ENCODE data around the gene ZNF235.

The ZNF235 gene

DNA sequence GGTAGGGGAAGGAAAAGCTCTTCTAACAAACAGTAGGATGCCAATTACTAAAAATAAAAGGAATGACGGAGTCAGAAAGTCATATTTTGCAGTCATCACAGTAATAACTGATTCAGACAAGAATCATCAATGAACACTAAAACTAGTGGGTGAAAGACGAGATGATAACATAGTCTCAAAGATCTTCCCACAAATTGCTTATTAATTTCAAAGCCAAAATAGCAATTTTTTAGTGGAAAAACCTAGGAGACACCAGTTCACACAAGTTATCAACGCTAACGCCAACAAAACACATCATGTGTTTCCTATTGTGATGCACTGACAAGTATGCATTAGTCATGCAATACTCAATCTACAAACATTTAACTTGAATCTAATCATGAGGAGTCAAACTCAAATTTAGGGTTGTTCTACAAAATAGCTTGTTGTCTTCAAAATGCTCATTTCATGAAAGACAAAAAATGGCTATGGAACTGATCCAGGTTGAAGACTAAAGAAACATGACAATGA, 26.6 kb downstream of the ZNF235 start:
- Histone ChIP-seq H3K4me1 (no peaks in the 10 kb centered on the region), H3K9me3 (peaks cover 0 to 96% (median 67%) of the 10 kb centered on the region in 3 donors)

DNA sequence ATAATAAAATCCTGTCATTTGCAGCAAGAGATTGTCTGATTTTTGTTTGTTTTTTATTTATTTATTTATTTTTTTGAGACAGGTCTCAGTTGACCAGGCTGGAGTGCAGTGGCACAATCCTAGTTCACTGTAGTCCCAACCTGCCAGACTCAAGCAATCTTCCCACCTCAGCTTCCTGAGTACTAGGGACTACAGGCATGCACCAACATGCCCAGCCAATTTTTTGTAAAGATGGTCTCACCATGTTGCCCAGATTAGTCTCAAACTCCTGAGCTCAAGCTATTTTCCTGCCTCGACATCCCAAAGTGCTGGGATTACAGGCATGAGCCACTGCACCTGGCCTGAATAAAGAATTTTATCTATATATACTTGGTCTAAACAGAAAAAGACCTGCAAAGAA, 27.5 kb downstream of the ZNF235 start:
- H3K36me3 ChIP-seq = peaks cover 20 to 92% (median 76%) of the 10 kb centered on the region in 3 donors
- H3K4me1 ChIP-seq = no peaks in the 10 kb centered on the region
- TF ChIP-seq, protein P1, sequence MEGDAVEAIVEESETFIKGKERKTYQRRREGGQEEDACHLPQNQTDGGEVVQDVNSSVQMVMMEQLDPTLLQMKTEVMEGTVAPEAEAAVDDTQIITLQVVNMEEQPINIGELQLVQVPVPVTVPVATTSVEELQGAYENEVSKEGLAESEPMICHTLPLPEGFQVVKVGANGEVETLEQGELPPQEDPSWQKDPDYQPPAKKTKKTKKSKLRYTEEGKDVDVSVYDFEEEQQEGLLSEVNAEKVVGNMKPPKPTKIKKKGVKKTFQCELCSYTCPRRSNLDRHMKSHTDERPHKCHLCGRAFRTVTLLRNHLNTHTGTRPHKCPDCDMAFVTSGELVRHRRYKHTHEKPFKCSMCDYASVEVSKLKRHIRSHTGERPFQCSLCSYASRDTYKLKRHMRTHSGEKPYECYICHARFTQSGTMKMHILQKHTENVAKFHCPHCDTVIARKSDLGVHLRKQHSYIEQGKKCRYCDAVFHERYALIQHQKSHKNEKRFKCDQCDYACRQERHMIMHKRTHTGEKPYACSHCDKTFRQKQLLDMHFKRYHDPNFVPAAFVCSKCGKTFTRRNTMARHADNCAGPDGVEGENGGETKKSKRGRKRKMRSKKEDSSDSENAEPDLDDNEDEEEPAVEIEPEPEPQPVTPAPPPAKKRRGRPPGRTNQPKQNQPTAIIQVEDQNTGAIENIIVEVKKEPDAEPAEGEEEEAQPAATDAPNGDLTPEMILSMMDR (IDR thresholded peaks at IDR 0.05) = no peak
- H3K4me3 ChIP-seq = no peak overlapping the region
- H3K9me3 ChIP-seq = peaks cover 0 to 96% (median 61%) of the 10 kb centered on the region in 3 donors
- H3K27ac ChIP-seq = no peak overlapping the region
- intact Hi-C loops (cut with DNase I; ENCODE audit: low total_unique reads) = no loop called here
- DNase-seq = no peak
- no peaks in the 10 kb centered on the region for H3K27me3 ChIP-seq

More for the DNA sequence above, 26.6 kb downstream of the ZNF235 start:
- no peaks in the 10 kb centered on the region for H3K27me3 ChIP-seq
- H3K4me3 ChIP-seq = no peak overlapping the region
- H3K27ac ChIP-seq = no peak overlapping the region
- intact Hi-C loops (cut with DNase I; ENCODE audit: low total_unique reads) = no loop called here
- peaks cover 18 to 94% (median 70%) of the 10 kb centered on the region in 3 donors for H3K36me3 ChIP-seq
- no peak for DNase-seq
- TF ChIP-seq, protein P1 (IDR thresholded peaks at IDR 0.05) = no peak

DNA sequence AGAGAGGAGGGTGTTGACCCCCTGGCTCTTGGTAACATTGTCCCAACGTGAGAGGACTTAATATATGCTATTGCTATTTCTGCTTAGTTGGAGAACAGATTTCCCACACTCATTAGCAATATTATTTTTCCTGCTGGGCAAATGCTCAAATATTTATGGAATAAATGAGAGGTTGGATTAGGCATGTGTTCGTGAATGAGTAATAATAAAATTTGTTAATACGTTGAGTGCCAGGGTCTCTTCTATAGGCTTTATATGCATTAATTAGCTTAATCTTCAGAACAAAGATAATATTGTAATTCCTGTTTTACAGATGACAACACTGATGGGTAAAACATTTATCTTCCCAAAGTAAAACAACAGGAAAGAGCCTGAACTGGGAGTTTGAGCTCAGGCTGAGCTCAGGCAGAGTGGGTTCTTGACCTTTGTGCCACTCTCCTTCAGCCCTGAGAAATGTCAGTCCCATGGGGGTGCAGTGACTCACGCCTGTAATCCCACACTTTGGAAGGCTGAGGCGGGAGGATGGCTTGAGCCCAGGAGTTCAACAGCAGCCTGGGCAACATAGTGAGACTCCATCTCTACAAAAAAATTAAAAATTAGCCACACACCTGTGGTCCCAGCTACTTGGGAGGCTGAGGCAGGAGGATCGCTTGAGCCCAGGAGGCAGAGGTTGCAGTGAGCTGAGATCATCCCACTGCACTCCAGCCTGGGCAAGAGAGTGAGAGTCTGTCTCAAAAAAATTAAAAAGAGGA, 44.0 kb downstream of the ZNF235 start:
- Histone ChIP-seq H3K9me3 (peaks cover 6 to 91% (median 75%) of the 10 kb centered on the region in 3 donors), H3K36me3 (peaks cover 0 to 52% (median 32%) of the 10 kb centered on the region in 3 donors), H3K4me1 (no peaks in the 10 kb centered on the region), H3K4me3 (no peak overlapping the region), H3K27me3 (no peaks in the 10 kb centered on the region), H3K27ac (no peak overlapping the region)
- TF ChIP-seq, protein P1 (IDR thresholded peaks at IDR 0.05) = no peak
- intact Hi-C loops (cut with DNase I; ENCODE audit: low total_unique reads) = no loop called here
- no peak for DNase-seq

DNA sequence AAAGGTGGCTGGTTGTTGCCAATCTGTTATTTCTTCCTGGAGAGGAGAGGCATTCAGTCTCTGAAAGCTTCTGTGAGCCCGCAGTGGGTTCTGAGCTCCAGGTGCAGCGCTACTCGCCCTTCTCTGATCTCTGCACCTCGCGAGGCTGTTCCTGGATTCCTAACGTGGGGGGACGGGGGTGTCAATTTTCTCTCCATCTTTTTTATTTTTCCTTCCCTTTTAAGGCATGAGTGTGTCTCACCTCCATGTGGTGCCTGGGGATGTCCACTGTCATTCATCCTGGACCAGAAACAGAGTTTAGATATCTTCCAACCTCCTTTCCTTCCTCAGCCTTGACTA, 44.5 kb downstream of the ZNF235 start:
- no peak for DNase-seq
- Histone ChIP-seq H3K9me3 (peaks cover 9 to 91% (median 75%) of the 10 kb centered on the region in 3 donors), H3K36me3 (peaks cover 0 to 47% (median 38%) of the 10 kb centered on the region in 3 donors), H3K27me3 (no peaks in the 10 kb centered on the region), H3K4me1 (no peaks in the 10 kb centered on the region), H3K27ac (no peak overlapping the region), H3K4me3 (no peak overlapping the region)
- intact Hi-C loops (cut with DNase I; ENCODE audit: low total_unique reads) = no loop called here
- TF ChIP-seq, protein P1 (IDR thresholded peaks at IDR 0.05) = no peak

DNA sequence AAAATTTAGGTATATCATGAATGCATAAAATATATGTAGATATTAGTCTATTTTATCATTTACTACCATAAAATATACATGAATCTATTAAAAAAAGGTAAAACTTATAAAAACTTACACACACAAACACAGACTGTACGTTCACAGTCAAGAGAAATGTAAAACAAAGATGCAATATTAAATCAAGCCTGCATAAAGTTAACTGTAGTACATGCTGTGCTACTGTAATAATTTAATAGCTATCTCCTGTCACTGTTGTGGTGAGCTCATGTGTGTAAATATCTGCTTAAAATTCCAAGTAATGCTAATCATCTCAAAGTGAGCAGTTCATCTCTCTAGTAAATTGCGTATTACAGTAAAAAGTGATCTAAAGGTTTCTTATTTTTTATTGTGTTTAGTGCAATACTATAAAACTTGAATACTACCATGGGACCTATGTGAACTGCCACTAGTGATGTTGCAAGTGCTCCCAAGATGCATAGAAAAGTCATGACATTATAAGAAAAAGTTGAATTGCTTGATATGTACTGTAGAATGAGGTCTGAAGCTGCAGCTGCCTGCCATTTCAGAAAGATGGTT, 45.9 kb downstream of the ZNF235 start:
- intact Hi-C loops (cut with DNase I; ENCODE audit: low total_unique reads) = no loop called here
- H3K4me3 ChIP-seq = no peak overlapping the region
- TF ChIP-seq, protein P1 (IDR thresholded peaks at IDR 0.05) = no peak
- peaks cover 0 to 58% (median 48%) of the 10 kb centered on the region in 3 donors for H3K36me3 ChIP-seq
- peaks cover 13 to 100% (median 81%) of the 10 kb centered on the region in 3 donors for H3K9me3 ChIP-seq
- H3K27ac ChIP-seq = no peak overlapping the region
- no peak for DNase-seq
- no peaks in the 10 kb centered on the region for H3K4me1 ChIP-seq
- H3K27me3 ChIP-seq = no peaks in the 10 kb centered on the region

Data from tibial artery (tissue), 4 donors.